WTC11 (cell line): Measurements from ENCODE around the gene AIG1.

Experiments used
- MXD4 ChIP-seq: fragments of 250-450 bp; sonication (Bioruptor Pico); IDR thresholded peaks from 2 replicates; pipeline ENCODE4 v1.8.0; 2021; ENCODE audit warnings: mild to moderate bottlenecking, moderate library complexity, borderline replicate concordance
- ZNF219 ChIP-seq: sonication (generic); formaldehyde crosslinking; IDR thresholded peaks from 2 replicates; pipeline ENCODE4 v1.8.0; 2023; ENCODE audit warnings: missing genetic modification reagents, mild to moderate bottlenecking, borderline replicate concordance
- TF ChIP-seq, protein P1 (sequence below): sonication (generic); formaldehyde crosslinking; conservative IDR thresholded peaks from 2 replicates; pipeline ENCODE4 v1.8.1; 2023; ENCODE audit warnings: mild to moderate bottlenecking, low read depth, missing genetic modification reagents, moderate library complexity

DNA sequence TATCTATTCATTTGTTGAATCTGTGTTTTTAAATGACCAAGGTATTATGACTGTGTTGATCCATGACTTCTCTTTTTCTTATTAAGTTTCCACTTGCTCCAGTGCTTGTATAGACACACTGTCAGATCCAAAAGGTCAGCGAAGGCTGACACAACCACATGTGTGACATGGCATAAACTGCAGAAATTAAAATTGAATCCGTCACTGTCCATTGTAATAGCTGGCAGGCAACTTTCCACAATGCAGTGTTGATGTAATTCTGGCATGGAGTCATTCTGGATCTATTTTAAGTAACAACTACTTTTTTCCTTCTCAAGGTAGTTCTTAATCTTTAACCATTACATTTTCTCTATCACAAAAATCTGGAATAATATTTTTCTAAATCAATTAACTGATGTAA is 145.3 kb downstream of the AIG1 start:
- TF ChIP-seq, protein P1, sequence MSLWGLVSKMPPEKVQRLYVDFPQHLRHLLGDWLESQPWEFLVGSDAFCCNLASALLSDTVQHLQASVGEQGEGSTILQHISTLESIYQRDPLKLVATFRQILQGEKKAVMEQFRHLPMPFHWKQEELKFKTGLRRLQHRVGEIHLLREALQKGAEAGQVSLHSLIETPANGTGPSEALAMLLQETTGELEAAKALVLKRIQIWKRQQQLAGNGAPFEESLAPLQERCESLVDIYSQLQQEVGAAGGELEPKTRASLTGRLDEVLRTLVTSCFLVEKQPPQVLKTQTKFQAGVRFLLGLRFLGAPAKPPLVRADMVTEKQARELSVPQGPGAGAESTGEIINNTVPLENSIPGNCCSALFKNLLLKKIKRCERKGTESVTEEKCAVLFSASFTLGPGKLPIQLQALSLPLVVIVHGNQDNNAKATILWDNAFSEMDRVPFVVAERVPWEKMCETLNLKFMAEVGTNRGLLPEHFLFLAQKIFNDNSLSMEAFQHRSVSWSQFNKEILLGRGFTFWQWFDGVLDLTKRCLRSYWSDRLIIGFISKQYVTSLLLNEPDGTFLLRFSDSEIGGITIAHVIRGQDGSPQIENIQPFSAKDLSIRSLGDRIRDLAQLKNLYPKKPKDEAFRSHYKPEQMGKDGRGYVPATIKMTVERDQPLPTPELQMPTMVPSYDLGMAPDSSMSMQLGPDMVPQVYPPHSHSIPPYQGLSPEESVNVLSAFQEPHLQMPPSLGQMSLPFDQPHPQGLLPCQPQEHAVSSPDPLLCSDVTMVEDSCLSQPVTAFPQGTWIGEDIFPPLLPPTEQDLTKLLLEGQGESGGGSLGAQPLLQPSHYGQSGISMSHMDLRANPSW = no peak
- TF ChIP-seq MXD4 (CRISPR knock-in tag) = no peak
- TF ChIP-seq ZNF219 (CRISPR knock-in tag) = no peak
